ENCODE data around the gene GLCCI1.

DNA sequence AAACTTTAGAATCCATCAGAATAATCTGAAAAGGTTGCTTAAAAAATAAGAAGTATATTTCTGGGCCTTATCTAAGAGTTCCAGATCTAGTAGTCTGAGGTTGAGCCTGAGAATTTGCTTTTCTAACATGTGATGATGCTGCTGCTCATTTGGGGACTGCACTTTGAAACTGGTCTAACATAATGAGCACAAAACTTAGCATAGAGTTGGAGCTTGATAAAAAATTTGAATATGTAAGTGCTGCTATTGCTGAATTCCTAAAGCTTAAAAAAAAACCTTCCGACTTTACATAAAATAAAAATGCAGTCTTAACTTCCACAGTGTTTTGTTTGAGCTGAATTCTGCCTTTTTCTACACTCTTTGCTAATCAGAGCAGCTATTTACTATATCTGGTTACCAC lies 48.8 kb downstream of the GLCCI1 start:
- TF ChIP-seq, protein P1, sequence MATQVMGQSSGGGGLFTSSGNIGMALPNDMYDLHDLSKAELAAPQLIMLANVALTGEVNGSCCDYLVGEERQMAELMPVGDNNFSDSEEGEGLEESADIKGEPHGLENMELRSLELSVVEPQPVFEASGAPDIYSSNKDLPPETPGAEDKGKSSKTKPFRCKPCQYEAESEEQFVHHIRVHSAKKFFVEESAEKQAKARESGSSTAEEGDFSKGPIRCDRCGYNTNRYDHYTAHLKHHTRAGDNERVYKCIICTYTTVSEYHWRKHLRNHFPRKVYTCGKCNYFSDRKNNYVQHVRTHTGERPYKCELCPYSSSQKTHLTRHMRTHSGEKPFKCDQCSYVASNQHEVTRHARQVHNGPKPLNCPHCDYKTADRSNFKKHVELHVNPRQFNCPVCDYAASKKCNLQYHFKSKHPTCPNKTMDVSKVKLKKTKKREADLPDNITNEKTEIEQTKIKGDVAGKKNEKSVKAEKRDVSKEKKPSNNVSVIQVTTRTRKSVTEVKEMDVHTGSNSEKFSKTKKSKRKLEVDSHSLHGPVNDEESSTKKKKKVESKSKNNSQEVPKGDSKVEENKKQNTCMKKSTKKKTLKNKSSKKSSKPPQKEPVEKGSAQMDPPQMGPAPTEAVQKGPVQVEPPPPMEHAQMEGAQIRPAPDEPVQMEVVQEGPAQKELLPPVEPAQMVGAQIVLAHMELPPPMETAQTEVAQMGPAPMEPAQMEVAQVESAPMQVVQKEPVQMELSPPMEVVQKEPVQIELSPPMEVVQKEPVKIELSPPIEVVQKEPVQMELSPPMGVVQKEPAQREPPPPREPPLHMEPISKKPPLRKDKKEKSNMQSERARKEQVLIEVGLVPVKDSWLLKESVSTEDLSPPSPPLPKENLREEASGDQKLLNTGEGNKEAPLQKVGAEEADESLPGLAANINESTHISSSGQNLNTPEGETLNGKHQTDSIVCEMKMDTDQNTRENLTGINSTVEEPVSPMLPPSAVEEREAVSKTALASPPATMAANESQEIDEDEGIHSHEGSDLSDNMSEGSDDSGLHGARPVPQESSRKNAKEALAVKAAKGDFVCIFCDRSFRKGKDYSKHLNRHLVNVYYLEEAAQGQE (IDR thresholded peaks at IDR 0.05): no peak
- TF ChIP-seq E2F6 (IDR thresholded peaks at IDR 0.05; ENCODE audit: borderline replicate concordance, low read depth) (no peak), JUN (IDR thresholded peaks at IDR 0.05) (no peak), ZC3H11A (IDR thresholded peaks at IDR 0.05) (no peak), MAX (IDR thresholded peaks at IDR 0.05) (no peak), CHD2 (IDR thresholded peaks at IDR 0.05; ENCODE audit: low read length, partially characterized antibody) (no peak), ESRRA (IDR thresholded peaks at IDR 0.05; ENCODE audit: borderline replicate concordance, low read length) (no peak), PHF8 (IDR thresholded peaks at IDR 0.05; ENCODE audit: borderline replicate concordance, low read depth) (no peak), SMC3 (IDR thresholded peaks at IDR 0.05) (no peak)
- TF ChIP-seq, protein P2, sequence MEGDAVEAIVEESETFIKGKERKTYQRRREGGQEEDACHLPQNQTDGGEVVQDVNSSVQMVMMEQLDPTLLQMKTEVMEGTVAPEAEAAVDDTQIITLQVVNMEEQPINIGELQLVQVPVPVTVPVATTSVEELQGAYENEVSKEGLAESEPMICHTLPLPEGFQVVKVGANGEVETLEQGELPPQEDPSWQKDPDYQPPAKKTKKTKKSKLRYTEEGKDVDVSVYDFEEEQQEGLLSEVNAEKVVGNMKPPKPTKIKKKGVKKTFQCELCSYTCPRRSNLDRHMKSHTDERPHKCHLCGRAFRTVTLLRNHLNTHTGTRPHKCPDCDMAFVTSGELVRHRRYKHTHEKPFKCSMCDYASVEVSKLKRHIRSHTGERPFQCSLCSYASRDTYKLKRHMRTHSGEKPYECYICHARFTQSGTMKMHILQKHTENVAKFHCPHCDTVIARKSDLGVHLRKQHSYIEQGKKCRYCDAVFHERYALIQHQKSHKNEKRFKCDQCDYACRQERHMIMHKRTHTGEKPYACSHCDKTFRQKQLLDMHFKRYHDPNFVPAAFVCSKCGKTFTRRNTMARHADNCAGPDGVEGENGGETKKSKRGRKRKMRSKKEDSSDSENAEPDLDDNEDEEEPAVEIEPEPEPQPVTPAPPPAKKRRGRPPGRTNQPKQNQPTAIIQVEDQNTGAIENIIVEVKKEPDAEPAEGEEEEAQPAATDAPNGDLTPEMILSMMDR (IDR thresholded peaks at IDR 0.05): no peak
